Skeletal muscle cell (primary cell): Measurements from ENCODE around the gene VMP1.
A peak's percentile ranks its signal among the peaks of the same experiment; 100 is the strongest.
"Not testable (repeated sequence)": the region's sequence is repeated elsewhere in the genome, so short reads cannot be mapped to it uniquely, and the experiment has no call there.

ENCODE experiments used
- DNase-seq: peaks from one replicate; pipeline ENCODE4 v3.0.0-alpha.2; 2010; ENCODE audit warnings: low read depth
- H3K4me3 ChIP-seq: 2 replicates; pipeline ENCODE4 v1.5.1; 2011; ENCODE audit warnings: low read depth, mild to moderate bottlenecking, control low read depth, low read length, moderate library complexity

The VMP1 gene

DNA sequence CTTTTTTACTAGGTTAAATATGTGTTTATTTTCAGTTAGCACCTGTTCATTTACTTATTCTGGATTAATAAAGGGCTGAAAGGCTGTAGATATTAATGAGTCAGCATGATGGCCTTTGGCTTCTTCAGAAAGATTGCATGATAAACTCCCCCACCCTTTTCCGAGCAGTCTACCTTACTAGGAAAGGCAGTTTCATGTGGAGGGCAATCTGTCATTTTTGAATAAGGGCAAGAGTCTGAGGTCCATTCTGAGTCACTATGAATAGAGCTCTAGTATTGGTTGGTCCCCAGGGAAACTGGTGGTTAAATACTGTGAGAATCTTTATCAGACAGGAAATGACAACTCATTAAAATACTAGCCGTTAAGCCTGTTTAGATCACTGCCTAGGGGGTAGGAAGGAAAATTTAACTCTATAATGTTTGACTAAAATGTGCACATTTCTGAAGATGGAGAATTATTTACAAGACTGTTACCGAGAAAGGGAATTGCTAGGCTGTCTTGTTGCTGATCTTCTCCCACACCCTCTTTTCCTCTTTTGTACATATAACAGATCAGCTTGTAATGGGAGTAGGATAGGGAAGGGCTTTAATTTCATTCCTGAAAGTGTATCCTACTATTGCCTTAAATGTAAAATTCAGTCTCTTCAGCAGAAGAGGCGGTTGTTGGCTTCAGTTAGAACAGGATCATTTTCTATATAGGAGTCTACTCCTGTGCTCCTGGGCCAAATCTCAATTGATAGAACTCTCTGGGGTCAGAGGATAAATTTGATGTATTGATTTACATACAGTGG, 122.0 kb downstream of the VMP1 start:
- H3K4me3 ChIP-seq = peak overlapping the region; percentile 27
- peak; percentile 98 for DNase-seq

DNA sequence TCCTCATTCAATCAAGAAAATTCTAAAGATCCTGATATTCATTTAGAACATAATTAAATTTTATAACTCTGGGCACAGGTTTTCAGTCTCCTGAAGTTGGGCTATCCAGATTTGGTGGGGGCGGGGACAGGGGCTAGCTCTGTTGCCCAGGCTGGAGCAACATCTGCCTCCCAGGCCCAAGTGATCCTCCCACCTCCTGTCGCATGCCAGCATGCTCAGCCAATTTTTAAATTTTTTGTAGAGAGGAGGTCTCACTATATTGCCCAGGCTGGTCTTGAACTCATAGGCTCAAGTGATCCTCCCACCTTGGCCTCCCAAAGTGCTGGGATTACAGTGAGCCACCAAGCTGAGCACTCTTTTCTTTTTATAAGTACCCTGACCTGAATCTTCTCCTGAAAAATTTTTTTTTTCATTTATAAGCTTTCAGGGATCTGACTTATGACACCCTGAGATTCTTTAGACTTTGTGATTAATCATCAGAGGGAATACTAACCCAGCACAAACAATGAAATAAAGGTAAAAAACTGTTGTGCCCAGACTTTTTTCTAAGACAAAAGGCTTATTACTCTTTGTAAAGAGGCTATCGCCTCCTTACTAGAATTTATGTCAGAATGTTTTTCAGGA, 122.7 kb downstream of the VMP1 start:
- peak overlapping the region; percentile 27 for H3K4me3 ChIP-seq
- no peak for DNase-seq

DNA sequence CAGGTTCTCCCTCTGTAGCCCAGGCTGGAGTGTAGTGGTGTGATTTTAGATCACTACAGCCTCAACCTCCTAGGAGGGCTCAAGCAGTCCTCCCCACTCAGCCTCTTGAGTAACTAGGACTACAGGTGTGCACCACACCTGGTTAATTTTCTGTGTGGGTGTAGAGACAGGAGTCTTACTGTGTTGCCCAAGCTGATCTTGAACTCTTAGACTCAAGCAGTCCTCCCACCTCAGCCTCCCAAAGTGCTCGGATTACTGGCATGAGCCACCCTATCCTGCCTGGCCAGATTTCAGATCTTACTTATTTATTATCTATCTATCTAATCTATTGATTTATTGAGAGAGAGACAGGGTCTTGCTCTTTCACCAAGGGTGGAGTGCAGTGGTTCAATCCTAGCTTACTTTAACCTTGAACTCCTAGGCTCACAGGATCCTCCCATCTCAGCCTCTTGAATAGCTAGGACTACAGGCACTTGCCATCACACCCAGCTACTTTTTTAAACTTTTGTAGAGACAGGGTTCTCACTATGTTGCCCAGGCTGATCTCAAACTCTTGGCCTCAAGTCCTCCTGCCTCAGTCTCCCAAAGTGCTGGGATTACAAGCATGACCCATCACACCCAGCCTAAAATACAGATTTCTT, 123.5 kb downstream of the VMP1 start:
- DNase-seq = no peak
- H3K4me3 ChIP-seq = no peak overlapping the region

DNA sequence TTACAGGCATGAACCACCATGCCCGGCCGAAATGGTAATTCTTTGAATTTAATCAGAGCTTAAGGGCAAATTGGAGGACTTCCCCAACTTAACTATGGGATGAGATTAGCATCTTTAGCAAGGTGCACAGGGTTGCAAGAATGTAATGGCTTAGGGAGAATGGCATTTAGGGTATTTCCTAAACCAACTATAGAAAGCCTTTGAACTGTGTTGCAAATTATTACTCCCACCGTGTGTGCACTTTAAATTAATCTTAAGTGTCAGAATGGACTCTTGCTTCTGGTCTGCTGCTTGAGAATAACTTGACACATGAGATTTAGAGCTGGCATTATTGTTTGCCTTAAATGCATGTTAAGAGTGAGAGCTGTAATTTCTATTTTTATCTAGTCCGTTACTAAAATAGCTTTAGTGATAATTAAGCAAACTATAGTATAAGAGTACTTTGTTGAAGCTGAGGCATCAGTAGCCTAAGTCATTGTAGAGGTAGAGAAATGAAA, 125.5 kb downstream of the VMP1 start:
- DNase-seq = no peak
- no peak overlapping the region for H3K4me3 ChIP-seq

DNA sequence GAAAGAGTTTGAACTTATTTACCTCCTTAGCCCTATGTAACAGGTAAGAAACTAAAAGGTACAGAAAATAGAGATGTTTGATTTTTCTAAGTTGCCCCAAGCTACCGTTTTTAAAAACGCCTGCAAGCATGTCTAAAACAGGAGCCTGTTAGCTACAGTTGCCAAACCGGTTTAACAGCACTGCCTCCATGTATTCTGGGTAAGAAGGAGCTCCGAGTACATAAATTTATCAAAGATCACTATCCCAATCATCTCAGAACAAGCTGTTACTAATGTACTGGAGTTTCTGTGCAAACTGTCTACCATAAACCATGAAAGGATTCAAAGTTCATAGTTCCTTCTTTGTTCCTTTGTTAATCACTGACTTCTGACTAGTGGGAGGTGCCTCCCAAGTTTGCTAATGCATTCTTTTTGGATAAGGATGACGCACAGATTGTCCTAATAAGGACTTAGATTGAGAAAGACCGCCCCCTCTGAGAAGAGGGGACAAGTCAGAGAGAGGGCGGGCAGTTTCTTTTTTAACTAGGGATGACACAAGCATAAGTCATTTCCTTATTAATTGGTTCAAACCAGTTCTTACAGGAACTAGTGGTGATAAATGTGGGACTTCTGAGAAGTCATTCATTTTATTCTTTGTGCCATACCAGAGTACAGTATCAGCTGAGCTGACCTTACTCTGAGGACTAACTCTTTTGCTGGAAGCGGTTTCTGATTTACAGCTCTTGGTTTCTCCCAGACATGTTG, 130.0 kb downstream of the VMP1 start:
- DNase-seq = peak; percentile 99
- peak overlapping the region; percentile 63 for H3K4me3 ChIP-seq

DNA sequence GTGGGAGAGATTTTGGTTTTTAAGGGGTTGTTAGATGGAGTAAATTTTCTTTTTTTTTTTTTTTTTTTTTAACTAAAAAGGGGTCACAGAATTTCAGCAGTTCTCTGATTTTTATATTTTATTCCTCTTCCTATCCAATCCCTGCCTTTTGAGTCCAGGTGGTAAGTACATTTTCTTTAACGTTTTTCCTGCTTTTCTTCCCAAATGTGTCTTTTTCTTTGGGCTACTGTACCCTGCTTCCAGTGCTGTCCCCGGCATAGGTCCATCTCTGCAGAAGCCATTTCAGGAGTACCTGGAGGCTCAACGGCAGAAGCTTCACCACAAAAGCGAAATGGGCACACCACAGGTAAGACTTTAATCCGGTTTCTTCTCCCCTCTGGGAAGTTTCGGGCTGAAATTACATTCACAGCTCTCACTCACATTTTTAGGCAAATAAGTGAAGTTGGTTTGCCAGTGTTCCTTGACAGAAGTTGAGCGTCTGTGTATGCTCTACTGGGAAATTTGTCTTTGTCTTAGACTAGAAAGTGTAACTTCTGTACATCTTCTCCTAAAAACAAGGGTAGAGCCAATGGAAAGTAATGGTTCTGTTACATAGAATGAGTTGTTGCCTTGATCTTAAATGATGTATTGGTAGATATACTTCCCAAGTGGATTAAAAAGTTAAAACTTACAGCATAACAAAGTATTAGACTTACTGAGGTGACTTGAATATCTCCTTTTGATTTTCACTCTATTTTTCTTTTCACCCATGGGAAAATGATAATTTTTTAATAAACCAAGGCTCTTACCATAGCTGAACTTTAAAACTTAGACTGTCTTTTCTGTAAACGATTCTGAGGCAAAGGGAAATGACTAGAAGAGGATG, 130.8 kb downstream of the VMP1 start:
- H3K4me3 ChIP-seq = peak overlapping the region; percentile 63
- DNase-seq = no peak

DNA sequence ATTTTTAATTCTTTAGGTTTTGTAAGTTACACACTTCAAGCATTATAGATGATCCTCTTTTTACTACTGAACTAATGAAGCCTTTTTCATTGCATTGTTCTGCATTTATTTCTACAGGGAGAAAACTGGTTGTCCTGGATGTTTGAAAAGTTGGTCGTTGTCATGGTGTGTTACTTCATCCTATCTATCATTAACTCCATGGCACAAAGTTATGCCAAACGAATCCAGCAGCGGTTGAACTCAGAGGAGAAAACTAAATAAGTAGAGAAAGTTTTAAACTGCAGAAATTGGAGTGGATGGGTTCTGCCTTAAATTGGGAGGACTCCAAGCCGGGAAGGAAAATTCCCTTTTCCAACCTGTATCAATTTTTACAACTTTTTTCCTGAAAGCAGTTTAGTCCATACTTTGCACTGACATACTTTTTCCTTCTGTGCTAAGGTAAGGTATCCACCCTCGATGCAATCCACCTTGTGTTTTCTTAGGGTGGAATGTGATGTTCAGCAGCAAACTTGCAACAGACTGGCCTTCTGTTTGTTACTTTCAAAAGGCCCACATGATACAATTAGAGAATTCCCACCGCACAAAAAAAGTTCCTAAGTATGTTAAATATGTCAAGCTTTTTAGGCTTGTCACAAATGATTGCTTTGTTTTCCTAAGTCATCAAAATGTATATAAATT, 132.3 kb downstream of the VMP1 start:
- no peak for DNase-seq
- H3K4me3 ChIP-seq = peak overlapping the region; percentile 63

DNA sequence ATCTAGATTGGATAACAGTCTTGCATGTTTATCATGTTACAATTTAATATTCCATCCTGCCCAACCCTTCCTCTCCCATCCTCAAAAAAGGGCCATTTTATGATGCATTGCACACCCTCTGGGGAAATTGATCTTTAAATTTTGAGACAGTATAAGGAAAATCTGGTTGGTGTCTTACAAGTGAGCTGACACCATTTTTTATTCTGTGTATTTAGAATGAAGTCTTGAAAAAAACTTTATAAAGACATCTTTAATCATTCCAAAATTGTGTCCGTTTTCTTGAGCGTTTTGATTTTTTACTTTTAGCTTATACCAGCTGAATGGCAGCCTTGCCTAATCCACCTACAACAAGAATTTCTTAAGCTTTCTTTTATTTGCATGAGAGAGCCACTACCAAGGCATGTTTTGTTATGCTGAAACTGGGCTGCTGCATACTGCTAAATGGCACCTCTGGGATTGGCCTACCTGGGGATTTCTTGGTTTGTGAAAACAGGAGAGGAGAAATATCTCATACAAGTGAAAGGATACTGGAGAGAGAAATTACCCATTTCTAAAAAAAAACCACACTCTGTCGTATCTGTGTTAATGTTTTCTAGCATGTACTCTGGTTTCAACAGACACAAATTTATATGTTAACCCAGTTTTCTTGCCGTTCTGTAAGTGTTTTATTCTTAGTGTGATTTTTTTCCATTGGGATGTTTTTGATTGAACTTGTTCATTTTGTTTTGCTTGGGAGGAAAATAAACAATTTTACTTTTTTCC, 133.1 kb downstream of the VMP1 start:
- DNase-seq = no peak
- H3K4me3 ChIP-seq = peak overlapping the region; percentile 63

DNA sequence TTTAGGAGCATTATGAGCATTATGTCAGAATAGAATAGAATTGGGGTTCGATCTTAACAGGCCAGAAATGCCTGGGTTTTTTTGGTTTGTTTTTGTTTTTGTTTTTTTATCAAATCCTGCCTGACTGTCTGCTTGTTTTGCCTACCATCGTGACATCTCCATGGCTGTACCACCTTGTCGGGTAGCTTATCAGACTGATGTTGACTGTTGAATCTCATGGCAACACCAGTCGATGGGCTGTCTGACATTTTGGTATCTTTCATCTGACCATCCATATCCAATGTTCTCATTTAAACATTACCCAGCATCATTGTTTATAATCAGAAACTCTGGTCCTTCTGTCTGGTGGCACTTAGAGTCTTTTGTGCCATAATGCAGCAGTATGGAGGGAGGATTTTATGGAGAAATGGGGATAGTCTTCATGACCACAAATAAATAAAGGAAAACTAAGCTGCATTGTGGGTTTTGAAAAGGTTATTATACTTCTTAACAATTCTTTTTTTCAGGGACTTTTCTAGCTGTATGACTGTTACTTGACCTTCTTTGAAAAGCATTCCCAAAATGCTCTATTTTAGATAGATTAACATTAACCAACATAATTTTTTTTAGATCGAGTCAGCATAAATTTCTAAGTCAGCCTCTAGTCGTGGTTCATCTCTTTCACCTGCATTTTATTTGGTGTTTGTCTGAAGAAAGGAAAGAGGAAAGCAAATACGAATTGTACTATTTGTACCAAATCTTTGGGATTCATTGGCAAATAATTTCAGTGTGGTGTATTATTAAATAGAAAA, 133.8 kb downstream of the VMP1 start:
- not testable (repeated sequence) for DNase-seq
- peak overlapping the region; percentile 63 for H3K4me3 ChIP-seq

DNA sequence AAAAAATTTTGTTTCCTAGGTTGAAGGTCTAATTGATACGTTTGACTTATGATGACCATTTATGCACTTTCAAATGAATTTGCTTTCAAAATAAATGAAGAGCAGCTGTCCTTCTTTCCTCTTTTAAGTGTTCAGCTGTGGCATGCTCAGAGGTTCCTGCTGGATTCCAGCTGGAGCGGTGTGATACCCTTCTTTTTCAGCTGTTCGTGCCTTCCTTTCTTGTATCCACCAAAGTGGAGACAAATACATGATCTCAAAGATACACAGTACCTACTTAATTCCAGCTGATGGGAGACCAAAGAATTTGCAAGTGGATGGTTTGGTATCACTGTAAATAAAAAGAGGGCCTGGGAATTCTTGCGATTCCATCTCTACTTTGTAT, 134.4 kb downstream of the VMP1 start:
- not testable (repeated sequence) for DNase-seq
- H3K4me3 ChIP-seq = peak overlapping the region; percentile 63

DNA sequence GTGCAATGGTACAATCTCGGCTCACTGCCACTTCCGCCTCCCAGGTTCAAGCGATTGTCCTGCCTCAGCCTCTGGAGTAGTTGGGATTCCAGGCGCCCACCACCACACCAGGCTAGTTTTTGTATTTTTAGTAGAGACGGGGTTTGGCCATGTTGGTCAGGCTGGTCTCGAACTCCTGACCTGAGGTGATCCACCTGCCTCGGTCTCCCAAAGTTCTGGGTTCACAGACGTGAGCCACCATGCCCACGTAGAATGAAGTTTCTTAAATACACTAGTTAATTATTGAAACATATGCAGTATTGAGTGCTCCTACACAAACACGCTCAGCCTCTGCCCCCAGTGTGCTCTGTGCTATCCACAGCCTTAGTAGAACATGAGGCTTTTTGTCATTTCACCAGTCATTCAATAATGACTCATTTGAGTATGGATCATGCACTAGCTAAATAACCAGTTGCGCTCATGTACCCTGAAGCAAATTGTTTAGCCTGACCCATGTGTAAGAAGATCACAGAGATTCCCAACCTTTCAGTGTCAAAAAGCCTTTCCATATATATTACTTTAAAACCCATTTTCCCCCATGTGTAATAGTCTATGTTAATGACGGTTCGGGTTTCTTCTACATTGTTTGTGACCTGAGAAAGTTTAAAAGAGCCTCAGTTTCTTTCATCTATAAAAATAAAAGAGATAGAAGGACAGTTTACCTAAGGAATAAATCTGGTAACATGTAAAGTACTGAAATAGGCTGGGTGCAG, 135.6 kb downstream of the VMP1 start:
- DNase-seq = peak; percentile 94
- no peak overlapping the region for H3K4me3 ChIP-seq

DNA sequence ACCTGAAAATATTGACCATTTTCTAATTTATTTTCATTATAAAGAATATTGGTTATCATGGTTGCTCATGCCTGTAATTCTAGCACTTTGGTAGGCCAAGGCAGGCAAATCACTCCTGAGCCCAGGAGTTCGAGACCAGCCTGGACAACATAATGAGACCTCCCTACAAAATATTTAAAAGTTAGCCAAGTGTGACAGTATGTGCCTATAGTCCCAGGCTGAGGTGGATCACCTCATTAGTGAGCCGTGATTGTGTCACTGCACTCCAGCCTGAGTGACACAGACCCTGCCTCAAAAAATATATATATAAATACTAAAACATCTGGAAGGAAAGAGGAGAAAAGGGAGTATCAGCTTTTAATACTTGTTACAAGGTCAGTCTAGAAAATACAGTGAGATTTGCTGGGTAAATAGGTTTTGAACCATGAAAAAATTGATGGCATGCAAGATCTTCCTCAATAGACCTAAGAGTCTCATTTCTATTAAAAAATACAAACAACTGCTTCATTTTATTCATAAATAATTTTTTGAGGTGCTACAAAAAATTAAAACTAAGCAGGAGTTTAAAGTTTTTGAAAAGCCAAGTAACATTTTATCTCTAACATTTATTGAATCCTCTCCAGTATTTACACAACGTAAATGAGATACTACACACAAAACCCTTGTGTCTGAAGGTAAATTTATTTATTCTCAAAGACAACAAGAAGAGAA, 137.6 kb downstream of the VMP1 start:
- DNase-seq = no peak
- no peak overlapping the region for H3K4me3 ChIP-seq

DNA sequence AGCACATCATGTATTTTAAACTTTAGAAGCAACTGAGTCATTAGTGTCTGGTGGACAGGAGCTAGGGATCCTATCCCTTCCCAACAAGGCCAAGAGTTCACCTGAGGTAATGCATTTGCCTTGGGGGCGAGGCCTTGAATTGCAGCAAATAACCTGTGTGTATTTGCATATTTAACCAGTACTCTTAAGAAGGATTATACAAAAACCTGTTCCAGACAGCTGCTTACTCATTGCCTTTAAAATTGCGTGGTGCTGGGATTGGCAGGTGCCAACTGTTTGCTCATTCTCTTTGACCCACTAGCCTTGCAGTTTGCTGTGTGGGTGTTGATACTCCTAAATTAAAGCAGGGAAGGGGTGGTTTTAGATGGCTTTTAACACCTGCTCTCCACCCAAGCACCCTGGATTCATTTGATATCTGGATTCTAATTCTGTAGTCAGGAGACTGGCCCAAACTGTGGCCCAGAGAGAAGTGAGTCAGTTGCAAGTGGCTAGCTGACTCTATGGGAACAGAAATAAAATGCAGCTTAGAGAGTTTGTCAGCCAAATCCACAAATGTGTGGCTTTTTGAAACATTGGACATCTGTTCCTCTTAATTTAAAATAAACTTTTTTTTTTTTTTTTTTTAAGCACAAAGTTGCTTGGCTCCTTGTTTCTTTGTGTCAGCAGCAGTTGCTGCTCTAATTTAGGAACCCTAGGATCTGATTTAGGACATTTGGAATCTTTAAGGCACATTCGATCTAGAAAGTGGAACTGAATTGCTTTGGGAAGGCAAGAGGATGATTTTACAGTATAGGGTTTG, 138.3 kb downstream of the VMP1 start:
- DNase-seq = peak; percentile 68
- no peak overlapping the region for H3K4me3 ChIP-seq

DNA sequence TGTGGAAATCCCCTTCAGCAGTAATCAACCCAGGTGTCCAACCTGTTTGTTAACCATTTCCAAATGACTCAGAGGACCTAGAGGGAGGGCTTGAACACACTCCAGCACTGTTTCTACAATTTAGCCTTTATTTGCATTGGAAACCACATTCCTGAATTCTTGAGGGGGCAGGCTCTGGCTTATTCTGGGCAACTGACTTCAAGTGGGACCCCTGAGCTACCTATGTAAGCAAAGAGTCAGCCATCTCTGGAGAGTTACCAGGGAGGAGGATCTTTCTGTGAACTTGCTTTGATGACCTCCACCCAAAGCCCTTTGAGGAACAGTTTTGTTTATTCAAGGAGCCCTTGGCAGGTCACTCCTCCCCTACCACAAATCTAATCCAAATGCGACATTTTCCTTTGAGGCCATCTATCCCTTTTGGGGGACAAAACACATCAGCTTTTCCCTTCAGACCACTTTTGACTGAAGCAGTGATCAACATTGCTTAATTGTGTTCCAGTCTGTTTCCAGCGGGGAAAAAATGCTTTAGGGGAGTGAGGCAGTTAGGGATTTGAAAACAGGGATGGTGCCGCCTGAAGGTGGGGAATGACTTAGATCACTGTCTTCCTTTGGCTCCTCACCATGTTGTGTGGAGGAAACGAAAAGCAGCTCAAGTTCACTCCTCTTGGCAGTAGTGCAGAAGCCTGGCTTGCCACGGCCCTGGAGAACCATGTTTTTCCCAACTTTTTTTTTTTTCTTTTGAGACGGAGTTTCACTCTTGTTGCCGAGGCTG, 139.1 kb downstream of the VMP1 start:
- no peak for DNase-seq
- no peak overlapping the region for H3K4me3 ChIP-seq

DNA sequence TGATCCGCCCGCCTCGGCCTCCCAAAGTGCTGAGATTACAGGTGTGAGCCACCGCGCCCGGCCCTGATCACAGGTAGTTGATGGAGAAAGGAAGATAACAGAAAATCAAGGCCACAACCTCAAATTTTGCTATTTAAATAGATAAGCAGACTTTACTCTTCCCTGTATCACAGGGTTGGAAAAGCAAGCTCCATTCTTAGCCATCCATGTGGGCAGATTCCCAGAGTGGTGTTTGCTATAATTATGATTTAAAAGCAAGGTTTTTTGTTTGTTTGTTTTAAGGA, 140.9 kb downstream of the VMP1 start:
- no peak for DNase-seq
- H3K4me3 ChIP-seq = no peak overlapping the region
